ENCODE data around the gene ACOT13. TPM values are rescaled to one million over a fixed set of nuclear protein-coding genes. Genes with fewer than 3 reads are reported as not detected.

ACOT13 gene
- total RNA-seq, 1 experiment from 2014 or later, result 55.6 TPM

GRCh38 chr6:24691550-24691949, 24.7 kb downstream of the ACOT13 start:
- H3K4me1 ChIP-seq, result no peaks in the 10 kb centered on the region
- H3K27me3 Mint-ChIP-seq (ENCODE audit: insufficient read depth, unreplicated experiment), result no peaks in the 10 kb centered on the region
- H3K4me3 ChIP-seq (ENCODE audit: low read depth, low read length), result no peak overlapping the region
- ChIA-PET CTCF (interaction anchor here (1.1 kb wide), 1 partner anchor 110 kb away, joined by 3 read pairs; no protein-coding TSS in a partner anchor), POLR2A (no interaction called here)
- DNase-seq, result no peak
- H3K4me3 Mint-ChIP-seq (ENCODE audit: unreplicated experiment), result no peak overlapping the region
- no peaks in the 10 kb centered on the region for H3K9me3 ChIP-seq
- intact Hi-C loops (cut with micrococcal nuclease; ENCODE audit: unreplicated experiment), result no loop called here
- H3K27me3 ChIP-seq (replicated peaks; ENCODE audit: control insufficient read depth, insufficient read depth, low read length), result no peaks in the 10 kb centered on the region
- H3K4me1 Mint-ChIP-seq (ENCODE audit: low read depth, unreplicated experiment), result peaks cover 16% of the 10 kb centered on the region
- no TSS peak for BruUV-seq (replicated peaks)
- no peaks in the 10 kb centered on the region for H3K9me3 Mint-ChIP-seq (ENCODE audit: unreplicated experiment)
- H3K27ac Mint-ChIP-seq (ENCODE audit: unreplicated experiment), result peak overlapping the region; percentile 20
- H3K36me3 ChIP-seq (ENCODE audit: control insufficient read depth, insufficient read depth, low read length), result no peaks in the 10 kb centered on the region
- no peak for TF ChIP-seq CTCF (IDR thresholded peaks at IDR 0.05; ENCODE audit: insufficient read depth in 1 of 2, low read depth in 1 of 2, low read length in 1 of 2, severe bottlenecking in 1 of 2, unreplicated experiment in 1 of 2)
- H3K36me3 Mint-ChIP-seq (ENCODE audit: insufficient read depth, unreplicated experiment), result peaks cover 20% of the 10 kb centered on the region

DNA sequence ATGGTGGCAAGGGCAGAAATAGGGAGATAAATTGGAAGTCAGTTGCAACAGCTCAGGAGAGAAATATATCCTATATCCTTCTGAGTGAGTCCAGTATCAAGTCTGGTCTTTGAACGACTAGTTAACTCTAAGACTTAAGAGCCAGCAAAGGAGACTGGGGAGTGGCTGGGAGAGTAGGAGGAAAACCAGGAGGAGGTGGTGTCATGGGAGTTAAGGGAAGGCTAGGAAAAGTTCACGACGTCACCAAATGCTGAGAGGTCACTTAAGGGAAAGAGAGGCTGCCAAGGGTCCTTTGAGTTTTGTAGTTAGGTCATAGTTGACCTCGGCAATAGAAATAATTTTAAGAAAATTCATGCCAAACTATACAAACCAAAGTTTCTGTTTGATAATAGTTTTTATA, 25.1 kb downstream of the ACOT13 start:
- H3K36me3 ChIP-seq (ENCODE audit: control insufficient read depth, insufficient read depth, low read length), result no peaks in the 10 kb centered on the region
- DNase-seq, result no peak
- H3K27me3 ChIP-seq (replicated peaks; ENCODE audit: control insufficient read depth, insufficient read depth, low read length), result no peaks in the 10 kb centered on the region
- no peaks in the 10 kb centered on the region for H3K4me1 ChIP-seq
- ChIA-PET CTCF (interaction anchor here (1.1 kb wide), 1 partner anchor 111 kb away, joined by 3 read pairs; no protein-coding TSS in a partner anchor), POLR2A (no interaction called here)
- Mint-ChIP-seq H3K4me3 (ENCODE audit: unreplicated experiment) (no peak overlapping the region), H3K27ac (ENCODE audit: unreplicated experiment) (peak overlapping the region; percentile 20), H3K4me1 (ENCODE audit: low read depth, unreplicated experiment) (peaks cover 12% of the 10 kb centered on the region), H3K36me3 (ENCODE audit: insufficient read depth, unreplicated experiment) (peaks cover 21% of the 10 kb centered on the region), H3K27me3 (ENCODE audit: insufficient read depth, unreplicated experiment) (no peaks in the 10 kb centered on the region), H3K9me3 (ENCODE audit: unreplicated experiment) (no peaks in the 10 kb centered on the region)
- no TSS peak for BruUV-seq (replicated peaks)
- TF ChIP-seq CTCF (IDR thresholded peaks at IDR 0.05; ENCODE audit: insufficient read depth in 1 of 2, low read depth in 1 of 2, low read length in 1 of 2, severe bottlenecking in 1 of 2, unreplicated experiment in 1 of 2), result no peak
- no peak overlapping the region for H3K4me3 ChIP-seq (ENCODE audit: low read depth, low read length)
- no peaks in the 10 kb centered on the region for H3K9me3 ChIP-seq
- intact Hi-C loops (cut with micrococcal nuclease; ENCODE audit: unreplicated experiment), result no loop called here

DNA sequence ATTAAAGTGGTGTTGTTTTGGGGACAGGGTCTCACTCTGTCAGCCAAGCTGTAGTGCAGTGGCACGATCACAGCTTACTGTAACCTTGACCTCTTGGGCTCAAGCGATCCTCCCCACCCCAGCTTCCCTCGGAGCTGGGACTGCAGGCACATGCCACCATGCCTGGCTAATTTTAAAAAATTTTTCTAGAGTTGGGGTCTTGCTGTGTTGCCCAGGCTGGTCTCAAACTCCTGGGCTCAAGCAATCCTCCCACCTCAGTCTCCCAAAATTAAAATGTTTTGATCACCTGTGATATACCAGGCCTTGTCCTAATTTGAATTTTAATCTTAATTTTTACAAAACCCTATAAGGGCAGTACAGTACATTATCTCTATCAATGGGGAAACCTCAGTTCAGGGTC, 25.5 kb downstream of the ACOT13 start:
- Histone ChIP-seq H3K4me1 (no peaks in the 10 kb centered on the region), H3K9me3 (no peaks in the 10 kb centered on the region), H3K4me3 (ENCODE audit: low read depth, low read length) (no peak overlapping the region), H3K36me3 (ENCODE audit: control insufficient read depth, insufficient read depth, low read length) (no peaks in the 10 kb centered on the region), H3K27me3 (replicated peaks; ENCODE audit: control insufficient read depth, insufficient read depth, low read length) (no peaks in the 10 kb centered on the region)
- Mint-ChIP-seq H3K27me3 (ENCODE audit: insufficient read depth, unreplicated experiment) (no peaks in the 10 kb centered on the region), H3K36me3 (ENCODE audit: insufficient read depth, unreplicated experiment) (peaks cover 17% of the 10 kb centered on the region), H3K27ac (ENCODE audit: unreplicated experiment) (no peak overlapping the region), H3K4me1 (ENCODE audit: low read depth, unreplicated experiment) (peaks cover 8% of the 10 kb centered on the region), H3K9me3 (ENCODE audit: unreplicated experiment) (no peaks in the 10 kb centered on the region), H3K4me3 (ENCODE audit: unreplicated experiment) (no peak overlapping the region)
- TF ChIP-seq CTCF (IDR thresholded peaks at IDR 0.05; ENCODE audit: insufficient read depth in 1 of 2, low read depth in 1 of 2, low read length in 1 of 2, severe bottlenecking in 1 of 2, unreplicated experiment in 1 of 2), result no peak
- no peak for DNase-seq
- POLR2A ChIA-PET, result no interaction called here
- BruUV-seq (replicated peaks), result no TSS peak
- CTCF ChIA-PET, result interaction anchor here (1.1 kb wide), 1 partner anchor 111 kb away, joined by 3 read pairs; no protein-coding TSS in a partner anchor
- intact Hi-C loops (cut with micrococcal nuclease; ENCODE audit: unreplicated experiment), result no loop called here
